VCaP (cell line): ENCODE results near the gene TAOK2.

Experiments
- H3K27ac ChIP-seq: fragments of 450-650 bp; 2 replicates; pipeline ENCODE4 v1.5.1; 2017
- CTCF ChIP-seq: fragments of 450-650 bp; conservative IDR thresholded peaks from 2 replicates; pipeline ENCODE4 v1.5.1; 2017; ENCODE audit warnings: mild to moderate bottlenecking, moderate library complexity

TAOK2 gene

GRCh38 chr16:30005341-30006094 lies 31.9 kb downstream of the TAOK2 start:
- H3K27ac ChIP-seq = no peak overlapping the region
- TF ChIP-seq CTCF = peak; percentile 81

- no peak overlapping the region for H3K27ac ChIP-seq
- TF ChIP-seq CTCF = no peak
These were observed 32.4 kb downstream of the TAOK2 start for GRCh38 chr16:30006095-30006473.

- H3K27ac ChIP-seq = no peak overlapping the region
- TF ChIP-seq CTCF = no peak
These were observed 33.1 kb downstream of the TAOK2 start for GRCh38 chr16:30006659-30007377.

GRCh38 chr16:30007378-30007895 lies 33.8 kb downstream of the TAOK2 start:
- H3K27ac ChIP-seq = no peak overlapping the region
- no peak for TF ChIP-seq CTCF

GRCh38 chr16:30009085-30009862 lies 35.6 kb downstream of the TAOK2 start:
- TF ChIP-seq CTCF = no peak
- no peak overlapping the region for H3K27ac ChIP-seq

- H3K27ac ChIP-seq = peak overlapping the region; percentile 52; the same call in 1 of the 2 replicates
- TF ChIP-seq CTCF = no peak
These were observed 36.5 kb downstream of the TAOK2 start for GRCh38 chr16:30009990-30010843.
